ENCODE data around the gene UBE2G1. TPM values are rescaled to one million over a fixed set of nuclear protein-coding genes. Genes with fewer than 3 reads are reported as not detected.

The UBE2G1 gene
- polyA plus RNA-seq, 1 donor from 2014 or later, result 65.8 TPM

DNA sequence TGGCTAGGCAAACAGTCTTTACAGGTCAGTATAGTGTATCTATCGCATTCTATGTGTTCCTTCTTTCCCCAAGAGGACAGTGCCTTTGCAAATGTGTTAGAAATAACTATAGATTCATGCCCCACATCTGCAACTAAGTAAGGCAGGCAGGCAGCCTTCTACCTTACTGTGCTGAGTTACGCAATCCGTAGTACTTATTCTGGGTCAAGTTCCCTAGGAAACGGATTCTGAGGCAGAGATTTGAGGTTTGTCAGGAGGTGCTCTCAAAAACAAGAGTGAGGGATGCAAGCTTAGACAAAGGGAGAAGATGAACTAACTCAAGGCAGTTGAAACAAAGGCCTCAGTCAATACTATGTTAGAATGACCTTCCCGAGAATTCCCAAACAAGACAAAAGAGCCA lies 90.0 kb downstream of the UBE2G1 start:
- no peaks in the 10 kb centered on the region for H3K27me3 ChIP-seq (ENCODE audit: insufficient read depth, low read depth, low read length)
- H3K4me3 ChIP-seq (ENCODE audit: low read length), result no peak overlapping the region
- no peaks in the 10 kb centered on the region for H3F3A ChIP-seq (ENCODE audit: insufficient read depth, low read length, poor library complexity, severe bottlenecking)
- H3K36me3 ChIP-seq (ENCODE audit: insufficient read depth, low read length), result no peaks in the 10 kb centered on the region
- no peak overlapping the region for H3K27ac ChIP-seq (ENCODE audit: low read length)
- H3K9ac ChIP-seq (ENCODE audit: low read length), result no peak overlapping the region
- no peaks in the 10 kb centered on the region for H4K20me1 ChIP-seq (ENCODE audit: insufficient read depth)
- H3K4me2 ChIP-seq (ENCODE audit: low read length), result no peak overlapping the region
- TF ChIP-seq POLR2AphosphoS5 (IDR thresholded peaks at IDR 0.05), result no peak
- TF ChIP-seq TAF1 (IDR thresholded peaks at IDR 0.05; ENCODE audit: low read depth), result no peak
- TF ChIP-seq, protein P1, sequence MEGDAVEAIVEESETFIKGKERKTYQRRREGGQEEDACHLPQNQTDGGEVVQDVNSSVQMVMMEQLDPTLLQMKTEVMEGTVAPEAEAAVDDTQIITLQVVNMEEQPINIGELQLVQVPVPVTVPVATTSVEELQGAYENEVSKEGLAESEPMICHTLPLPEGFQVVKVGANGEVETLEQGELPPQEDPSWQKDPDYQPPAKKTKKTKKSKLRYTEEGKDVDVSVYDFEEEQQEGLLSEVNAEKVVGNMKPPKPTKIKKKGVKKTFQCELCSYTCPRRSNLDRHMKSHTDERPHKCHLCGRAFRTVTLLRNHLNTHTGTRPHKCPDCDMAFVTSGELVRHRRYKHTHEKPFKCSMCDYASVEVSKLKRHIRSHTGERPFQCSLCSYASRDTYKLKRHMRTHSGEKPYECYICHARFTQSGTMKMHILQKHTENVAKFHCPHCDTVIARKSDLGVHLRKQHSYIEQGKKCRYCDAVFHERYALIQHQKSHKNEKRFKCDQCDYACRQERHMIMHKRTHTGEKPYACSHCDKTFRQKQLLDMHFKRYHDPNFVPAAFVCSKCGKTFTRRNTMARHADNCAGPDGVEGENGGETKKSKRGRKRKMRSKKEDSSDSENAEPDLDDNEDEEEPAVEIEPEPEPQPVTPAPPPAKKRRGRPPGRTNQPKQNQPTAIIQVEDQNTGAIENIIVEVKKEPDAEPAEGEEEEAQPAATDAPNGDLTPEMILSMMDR (IDR thresholded peaks at IDR 0.05; ENCODE audit: poor library complexity, severe bottlenecking), result no peak
- no peak for TF ChIP-seq SMC3 (conservative IDR thresholded peaks at IDR 0.05; ENCODE audit: poor library complexity)
- TF ChIP-seq, protein P2, sequence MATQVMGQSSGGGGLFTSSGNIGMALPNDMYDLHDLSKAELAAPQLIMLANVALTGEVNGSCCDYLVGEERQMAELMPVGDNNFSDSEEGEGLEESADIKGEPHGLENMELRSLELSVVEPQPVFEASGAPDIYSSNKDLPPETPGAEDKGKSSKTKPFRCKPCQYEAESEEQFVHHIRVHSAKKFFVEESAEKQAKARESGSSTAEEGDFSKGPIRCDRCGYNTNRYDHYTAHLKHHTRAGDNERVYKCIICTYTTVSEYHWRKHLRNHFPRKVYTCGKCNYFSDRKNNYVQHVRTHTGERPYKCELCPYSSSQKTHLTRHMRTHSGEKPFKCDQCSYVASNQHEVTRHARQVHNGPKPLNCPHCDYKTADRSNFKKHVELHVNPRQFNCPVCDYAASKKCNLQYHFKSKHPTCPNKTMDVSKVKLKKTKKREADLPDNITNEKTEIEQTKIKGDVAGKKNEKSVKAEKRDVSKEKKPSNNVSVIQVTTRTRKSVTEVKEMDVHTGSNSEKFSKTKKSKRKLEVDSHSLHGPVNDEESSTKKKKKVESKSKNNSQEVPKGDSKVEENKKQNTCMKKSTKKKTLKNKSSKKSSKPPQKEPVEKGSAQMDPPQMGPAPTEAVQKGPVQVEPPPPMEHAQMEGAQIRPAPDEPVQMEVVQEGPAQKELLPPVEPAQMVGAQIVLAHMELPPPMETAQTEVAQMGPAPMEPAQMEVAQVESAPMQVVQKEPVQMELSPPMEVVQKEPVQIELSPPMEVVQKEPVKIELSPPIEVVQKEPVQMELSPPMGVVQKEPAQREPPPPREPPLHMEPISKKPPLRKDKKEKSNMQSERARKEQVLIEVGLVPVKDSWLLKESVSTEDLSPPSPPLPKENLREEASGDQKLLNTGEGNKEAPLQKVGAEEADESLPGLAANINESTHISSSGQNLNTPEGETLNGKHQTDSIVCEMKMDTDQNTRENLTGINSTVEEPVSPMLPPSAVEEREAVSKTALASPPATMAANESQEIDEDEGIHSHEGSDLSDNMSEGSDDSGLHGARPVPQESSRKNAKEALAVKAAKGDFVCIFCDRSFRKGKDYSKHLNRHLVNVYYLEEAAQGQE (IDR thresholded peaks at IDR 0.05; ENCODE audit: borderline replicate concordance), result no peak
- TF ChIP-seq MXI1 (conservative IDR thresholded peaks at IDR 0.05; ENCODE audit: poor library complexity, severe bottlenecking), result no peak
- no peak for TF ChIP-seq EP300 (conservative IDR thresholded peaks at IDR 0.05; ENCODE audit: poor library complexity, severe bottlenecking)
- no peak for TF ChIP-seq RAD21 (conservative IDR thresholded peaks at IDR 0.05)
- no peaks in the 10 kb centered on the region for H3K9me2 ChIP-seq (ENCODE audit: insufficient read depth, low read length)
- H3K9me3 ChIP-seq (ENCODE audit: low read length), result no peaks in the 10 kb centered on the region
- H2AFZ ChIP-seq (ENCODE audit: low read depth, low read length), result no peak overlapping the region
- no peaks in the 10 kb centered on the region for H3K79me2 ChIP-seq (replicated peaks; ENCODE audit: insufficient read depth, low read length)

GRCh38 chr17:4272972-4273368 lies 93.5 kb downstream of the UBE2G1 start:
- no peak overlapping the region for H3K4me3 ChIP-seq (ENCODE audit: low read length)
- no peaks in the 10 kb centered on the region for H3K9me3 ChIP-seq (ENCODE audit: low read length)
- no peaks in the 10 kb centered on the region for H3K9me2 ChIP-seq (ENCODE audit: insufficient read depth, low read length)
- no peak overlapping the region for H3K4me2 ChIP-seq (ENCODE audit: low read length)
- no peaks in the 10 kb centered on the region for H3K27me3 ChIP-seq (ENCODE audit: insufficient read depth, low read depth, low read length)
- H3F3A ChIP-seq (ENCODE audit: insufficient read depth, low read length, poor library complexity, severe bottlenecking), result no peaks in the 10 kb centered on the region
- TF ChIP-seq SMC3 (conservative IDR thresholded peaks at IDR 0.05; ENCODE audit: poor library complexity), result no peak
- no peak for TF ChIP-seq MXI1 (conservative IDR thresholded peaks at IDR 0.05; ENCODE audit: poor library complexity, severe bottlenecking)
- TF ChIP-seq TAF1 (IDR thresholded peaks at IDR 0.05; ENCODE audit: low read depth), result no peak
- no peak for TF ChIP-seq POLR2AphosphoS5 (IDR thresholded peaks at IDR 0.05)
- TF ChIP-seq, protein P2 (IDR thresholded peaks at IDR 0.05; ENCODE audit: borderline replicate concordance), result no peak
- TF ChIP-seq EP300 (conservative IDR thresholded peaks at IDR 0.05; ENCODE audit: poor library complexity, severe bottlenecking), result no peak
- no peak for TF ChIP-seq RAD21 (conservative IDR thresholded peaks at IDR 0.05)
- TF ChIP-seq EZH2 (IDR thresholded peaks at IDR 0.05; ENCODE audit: borderline replicate concordance, insufficient read depth, low read length, poor library complexity, severe bottlenecking), result no peak
- TF ChIP-seq, protein P1 (IDR thresholded peaks at IDR 0.05; ENCODE audit: poor library complexity, severe bottlenecking), result no peak
- H3K36me3 ChIP-seq (ENCODE audit: insufficient read depth, low read length), result no peaks in the 10 kb centered on the region
- no peak overlapping the region for H3K9ac ChIP-seq (ENCODE audit: low read length)
- H2AFZ ChIP-seq (ENCODE audit: low read depth, low read length), result no peak overlapping the region
- no peak overlapping the region for H3K27ac ChIP-seq (ENCODE audit: low read length)
- no peaks in the 10 kb centered on the region for H4K20me1 ChIP-seq (ENCODE audit: insufficient read depth)
- no peaks in the 10 kb centered on the region for H3K79me2 ChIP-seq (replicated peaks; ENCODE audit: insufficient read depth, low read length)

Measured in neural cell (in vitro differentiated cells).